ENCODE data around the gene DYNC2LI1.

The DYNC2LI1 gene

DNA sequence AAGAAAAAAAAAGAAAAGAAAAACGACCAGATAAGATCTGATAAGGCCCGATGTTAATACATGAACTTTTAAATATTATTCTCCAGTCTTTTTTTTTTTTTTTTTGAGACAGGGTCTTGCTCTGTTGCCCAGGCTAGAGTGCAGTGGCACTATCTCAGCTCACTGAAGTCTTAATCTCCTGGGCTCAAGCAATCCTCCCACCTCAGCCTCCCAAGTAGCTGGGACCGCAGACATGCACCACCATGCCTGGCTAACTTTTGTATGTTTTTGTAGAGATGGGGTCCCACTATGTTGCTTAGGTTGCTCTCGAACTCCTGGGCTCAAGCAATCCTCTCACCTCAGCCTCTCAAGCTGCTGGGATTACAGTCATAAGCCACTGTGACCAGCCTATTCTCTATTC lies 63.2 kb downstream of the DYNC2LI1 start:
- H3K4me3 ChIP-seq (ENCODE audit: low read depth, low read length): no peak overlapping the region
- TF ChIP-seq CTCF (IDR thresholded peaks at IDR 0.05; ENCODE audit: low read depth, low read length): no peak

GRCh38 chr2:43837831-43838559 lies 64.2 kb downstream of the DYNC2LI1 start:
- no peak for TF ChIP-seq CTCF (IDR thresholded peaks at IDR 0.05; ENCODE audit: low read depth, low read length)
- H3K4me3 ChIP-seq (ENCODE audit: low read depth, low read length): no peak overlapping the region

- no peak for TF ChIP-seq CTCF (IDR thresholded peaks at IDR 0.05; ENCODE audit: low read depth, low read length)
- no peak within 1 kb of the TSS for H3K4me3 ChIP-seq (ENCODE audit: low read depth, low read length)
Measured at GRCh38 chr2:43838560-43839267, 64.9 kb downstream of the DYNC2LI1 start, which contains the start of the genes ABCG5 and ABCG8. ABCG5 (minus strand) TSS chr2:43838839; CDS start chr2:43838679, 160 bp downstream. ABCG8 (plus strand) TSS chr2:43838971; CDS start chr2:43839054, 83 bp downstream.

DNA sequence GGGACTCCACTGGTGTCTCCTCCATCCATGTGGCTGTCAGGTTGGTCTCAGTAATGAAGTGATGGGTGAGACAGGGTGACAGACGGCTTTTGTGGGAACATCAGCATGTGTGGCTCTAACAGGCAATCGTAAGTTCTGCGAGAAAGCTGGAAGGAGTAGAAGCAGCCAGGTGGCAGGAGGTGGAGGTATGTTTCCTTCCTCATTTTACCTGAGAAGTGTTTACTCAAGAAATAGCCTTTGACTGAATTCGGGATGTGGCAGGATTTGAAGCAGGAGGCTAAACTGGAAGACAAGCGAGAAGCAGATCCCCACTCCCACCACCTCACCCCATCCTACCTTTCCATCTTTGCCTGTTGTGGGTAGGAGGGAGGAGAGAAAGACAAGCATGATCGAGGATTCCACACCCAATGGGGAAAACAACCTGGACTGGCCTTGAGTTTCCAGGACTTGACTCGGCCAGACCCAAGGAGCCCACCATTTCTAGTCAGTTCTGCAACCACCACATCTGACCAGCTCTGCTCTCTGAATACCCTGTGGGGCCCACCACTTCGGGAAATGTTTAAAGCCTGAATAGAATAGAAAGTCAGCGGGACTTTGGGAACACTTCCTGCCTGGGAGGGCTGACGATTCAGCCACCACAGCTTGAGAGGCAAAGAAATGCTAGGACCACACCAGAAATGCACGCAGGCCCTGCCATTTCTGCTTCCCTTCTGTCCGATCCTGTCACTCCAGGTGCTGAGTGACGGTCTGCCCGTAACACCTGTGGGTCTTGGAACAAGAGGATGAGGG lies 66.1 kb downstream of the DYNC2LI1 start:
- TF ChIP-seq CTCF (IDR thresholded peaks at IDR 0.05; ENCODE audit: low read depth, low read length): no peak
- H3K4me3 ChIP-seq (ENCODE audit: low read depth, low read length): no peak overlapping the region

- no peak for TF ChIP-seq CTCF (IDR thresholded peaks at IDR 0.05; ENCODE audit: low read depth, low read length)
- H3K4me3 ChIP-seq (ENCODE audit: low read depth, low read length): no peak overlapping the region
Measured at GRCh38 chr2:43840965-43841364, 67.1 kb downstream of the DYNC2LI1 start.

DNA sequence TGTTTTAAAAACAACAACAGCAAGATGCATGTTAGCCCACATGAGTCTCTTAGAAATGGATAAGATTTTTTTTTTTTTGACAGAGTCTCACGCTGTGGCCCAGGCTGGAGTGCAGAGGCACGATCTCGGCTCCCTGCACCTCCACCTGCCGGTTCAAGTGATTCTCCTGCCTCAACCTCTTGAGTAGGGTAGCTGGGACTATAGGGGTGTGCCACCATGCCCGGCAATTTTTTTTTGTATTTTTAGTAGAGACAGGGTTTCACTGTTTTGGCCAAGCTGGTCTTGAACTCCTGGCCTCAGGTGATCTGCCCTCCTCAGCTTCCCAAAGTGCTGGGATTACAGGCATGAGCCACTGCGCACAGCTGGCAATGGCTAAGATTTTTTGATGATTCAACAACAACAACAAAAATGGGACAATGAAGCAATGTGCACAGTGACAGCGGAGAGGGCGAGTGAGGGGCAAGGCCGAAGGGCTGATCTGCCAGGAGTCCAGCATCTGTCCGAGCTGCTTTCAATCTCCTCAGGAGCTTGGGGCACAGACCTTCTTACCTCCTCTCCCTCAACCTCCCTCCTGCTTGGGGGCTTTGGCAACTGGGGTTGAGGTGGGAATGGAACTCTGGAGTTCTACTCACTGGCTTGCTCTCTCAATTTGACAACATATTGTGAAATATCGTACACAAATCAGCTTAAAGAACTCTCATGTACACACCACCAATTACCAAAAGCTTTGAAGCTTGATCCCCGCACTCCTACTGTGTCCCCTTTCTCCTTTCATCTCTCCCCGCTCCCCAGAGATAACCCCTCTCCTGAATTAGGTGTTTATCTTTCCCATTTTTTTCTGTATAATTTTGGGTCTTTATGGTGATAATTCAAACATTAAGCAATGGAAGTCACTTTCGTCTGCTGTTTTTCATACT lies 68.4 kb downstream of the DYNC2LI1 start:
- H3K4me3 ChIP-seq (ENCODE audit: low read depth, low read length): no peak overlapping the region
- TF ChIP-seq CTCF (IDR thresholded peaks at IDR 0.05; ENCODE audit: low read depth, low read length): no peak
